H1 (cell line): ENCODE results near the gene TMIGD3. TPM values are rescaled to one million over a fixed set of nuclear protein-coding genes. Genes with fewer than 3 reads are reported as not detected.

ENCODE experiments used
- CTCF ChIA-PET: fragments of 300-600 bp; sonication (Branson Sonifier 250); formaldehyde crosslinking; loops from one replicate; lab custom pipeline; 2021; ENCODE audit not compliant: partially characterized antibody; lab: Charles Lee
- POLR2A ChIA-PET: fragments of 300-600 bp; sonication (Branson Sonifier 250); formaldehyde crosslinking; loops from one replicate; lab custom pipeline; 2021; ENCODE audit warnings: inconsistent platforms; ENCODE audit not compliant: partially characterized antibody; lab: Charles Lee
- DNase-seq, 2 experiments: peaks; one replicate each; pipeline versions ENCODE4 v3.0.0 to v3.0.0-alpha.2; 2010 to 2022; ENCODE audit warnings: low spot score in 2 of 2, low read depth in 1 of 2, mixed read lengths in 1 of 2
- FAIRE-seq: peaks from 2 replicates; lab custom pipeline; 2011; peaks lifted over from hg19 to GRCh38; lab: Jason Lieb, UNC
- H2AFZ ChIP-seq: 2 replicates; pipeline ENCODE4 v1.8.1; 2012; ENCODE audit warnings: low read length, inconsistent platforms
- H2AK5ac ChIP-seq: 2 replicates; pipeline ENCODE4 v1.6.1; 2013; ENCODE audit warnings: low read depth, low read length
- H2BK120ac ChIP-seq: replicated peaks from 2 replicates; pipeline ENCODE3; 2013; ENCODE audit warnings: low read depth, low read length, inconsistent platforms
- H2BK12ac ChIP-seq: 2 replicates; pipeline ENCODE4 v1.6.1; 2013; ENCODE audit warnings: low read depth, low read length
- H2BK15ac ChIP-seq: 2 replicates; pipeline ENCODE4 v1.6.1; 2013; ENCODE audit warnings: low read length
- H2BK20ac ChIP-seq: 2 replicates; pipeline ENCODE4 v1.6.1; 2013; ENCODE audit warnings: low read length
- H2BK5ac ChIP-seq: 2 replicates; pipeline ENCODE4 v1.6.1; 2013; ENCODE audit warnings: low read depth, low read length
- H3K14ac ChIP-seq: 2 replicates; pipeline ENCODE4 v1.6.1; 2013; ENCODE audit warnings: inconsistent platforms; ENCODE audit not compliant: insufficient read length
- H3K18ac ChIP-seq: 2 replicates; pipeline ENCODE4 v1.6.1; 2013; ENCODE audit warnings: low read length; ENCODE audit errors: extremely low read depth
- H3K23ac ChIP-seq: 2 replicates; pipeline ENCODE4 v1.6.1; 2013; ENCODE audit warnings: inconsistent platforms; ENCODE audit not compliant: insufficient read length
- H3K23me2 ChIP-seq: 2 replicates; pipeline ENCODE4 v1.6.1; 2013; ENCODE audit warnings: low read depth, low read length
- H3K27ac ChIP-seq: 2 replicates; pipeline ENCODE4 v1.6.1; 2011; ENCODE audit warnings: low read depth, low read length, inconsistent platforms
- H3K27me3 ChIP-seq, 4 experiments: replicated peaks in 1 of 4; 1 replicate in 1 of 4; 2 replicates in 3 of 4; pipeline versions ENCODE4 v1.6.1 to v1.8.1; 2011 to 2013; ENCODE audit warnings: low read length in 3 of 4, mild to moderate bottlenecking in 3 of 4, inconsistent platforms in 2 of 4, mixed read lengths in 2 of 4, moderate library complexity in 1 of 4; ENCODE audit not compliant: control insufficient read depth in 3 of 4, insufficient read depth in 3 of 4; ENCODE audit errors: extremely low read depth in 1 of 4
- H3K36me3 ChIP-seq, 4 experiments: 2 replicates each; pipeline versions ENCODE4 v1.6.1 to v1.8.1; 2011 to 2013; ENCODE audit warnings: mild to moderate bottlenecking in 4 of 4, low read length in 3 of 4, moderate library complexity in 2 of 4, control low read depth in 1 of 4, inconsistent platforms in 1 of 4; ENCODE audit not compliant: insufficient read depth in 4 of 4, control insufficient read depth in 2 of 4
- H3K4ac ChIP-seq: replicated peaks from 2 replicates; pipeline ENCODE3; 2013; ENCODE audit warnings: low read length, low read depth, mixed read lengths, inconsistent platforms; ENCODE audit not compliant: insufficient read length
- H3K4me1 ChIP-seq, 4 experiments: replicated peaks in 1 of 4; 1 replicate in 1 of 4; 2 replicates in 3 of 4; pipeline versions ENCODE4 v1.6.1 to v1.8.1; 2011 to 2013; ENCODE audit warnings: low read length in 3 of 4, inconsistent platforms in 2 of 4, mixed read lengths in 1 of 4; ENCODE audit not compliant: insufficient read depth in 4 of 4, control insufficient read depth in 3 of 4
- H3K4me2 ChIP-seq, 2 experiments: 2 replicates each; pipeline versions ENCODE4 v1.6.1 to v1.8.1; 2011 to 2013; ENCODE audit warnings: low read depth in 2 of 2, low read length in 2 of 2, control low read depth in 1 of 2, inconsistent platforms in 1 of 2, mild to moderate bottlenecking in 1 of 2; ENCODE audit not compliant: insufficient read depth in 1 of 2
- H3K4me3 ChIP-seq, 4 experiments: fragments of 200-600, 300-600 bp in 1 of 4; sonication (generic), shearing (Covaris generic), sonication (Bioruptor Twin) in 1 of 4; 2 replicates each; pipeline versions ENCODE4 v1.5.1 to v1.8.1; 2011 to 2016; ENCODE audit warnings: low read length in 4 of 4, low read depth in 3 of 4, control low read depth in 2 of 4, inconsistent platforms in 2 of 4, mild to moderate bottlenecking in 2 of 4, mixed read lengths in 1 of 4, moderate library complexity in 1 of 4; ENCODE audit not compliant: insufficient read depth in 2 of 4; ENCODE audit errors: extremely low read depth in 1 of 4
- H3K56ac ChIP-seq: replicated peaks from 2 replicates; pipeline ENCODE3; 2013; ENCODE audit warnings: low read depth, mild to moderate bottlenecking, mixed read lengths, low read length, inconsistent platforms; ENCODE audit not compliant: insufficient read length
- H3K79me1 ChIP-seq: 2 replicates; pipeline ENCODE4 v1.6.1; 2013; ENCODE audit warnings: low read depth, low read length, control low read depth
- H3K79me2 ChIP-seq, 2 experiments: 2 replicates each; pipeline versions ENCODE4 v1.6.1 to v1.8.1; 2012 to 2013; ENCODE audit warnings: low read length in 2 of 2, mild to moderate bottlenecking in 2 of 2, inconsistent platforms in 1 of 2; ENCODE audit not compliant: insufficient read depth in 2 of 2, control insufficient read depth in 1 of 2
- H3K9ac ChIP-seq, 4 experiments: replicated peaks in 1 of 4; 1 replicate in 1 of 4; 2 replicates in 3 of 4; pipeline versions ENCODE4 v1.6.1 to v1.8.1; 2011 to 2013; ENCODE audit warnings: low read depth in 3 of 4, low read length in 3 of 4, control low read depth in 2 of 4, mild to moderate bottlenecking in 2 of 4, moderate library complexity in 2 of 4, inconsistent platforms in 1 of 4; ENCODE audit errors: extremely low read depth in 1 of 4
- H3K9me3 ChIP-seq, 2 experiments: 2 replicates each; pipeline versions ENCODE4 v1.6.1 to v1.8.1; 2012 to 2013; ENCODE audit warnings: mild to moderate bottlenecking in 2 of 2, moderate library complexity in 2 of 2, control low read depth in 1 of 2, inconsistent platforms in 1 of 2, low read depth in 1 of 2, low read length in 1 of 2, mixed read lengths in 1 of 2; ENCODE audit not compliant: insufficient read depth in 2 of 2
- H4K20me1 ChIP-seq, 2 experiments: replicated peaks in 1 of 2; 2 replicates each; pipeline versions ENCODE3 to v1.8.1; 2011 to 2013; ENCODE audit warnings: inconsistent platforms in 2 of 2, low read length in 2 of 2, mild to moderate bottlenecking in 1 of 2; ENCODE audit not compliant: insufficient read depth in 2 of 2, control insufficient read depth in 1 of 2
- H4K5ac ChIP-seq: 2 replicates; pipeline ENCODE4 v1.6.1; 2013; ENCODE audit warnings: low read length, low read depth, mixed read lengths, inconsistent platforms; ENCODE audit not compliant: insufficient read length
- H4K8ac ChIP-seq: 2 replicates; pipeline ENCODE4 v1.8.0; 2013; ENCODE audit warnings: mild to moderate bottlenecking, moderate library complexity, low read length, inconsistent platforms; ENCODE audit not compliant: insufficient read depth; ENCODE audit errors: extremely low read depth
- H4K91ac ChIP-seq: replicated peaks from 2 replicates; pipeline ENCODE3; 2013; ENCODE audit warnings: low read length, mixed read lengths, inconsistent platforms; ENCODE audit not compliant: insufficient read length
- ASH2L ChIP-seq: fragments of 200-600, 300-600 bp; sonication (generic); IDR thresholded peaks from one replicate; pipeline ENCODE4 v1.7.1; 2017; ENCODE audit warnings: low read length
- WGBS, 2 experiments: shearing (Covaris generic) in 1 of 2; methylation state at CpG; one replicate each; pipeline versions ENCODE4 v1.1.6 to v1.1.7; 2013 to 2015; ENCODE audit warnings: low lambda C conversion rate in 2 of 2, mixed read lengths in 2 of 2, inconsistent platforms in 1 of 2, low coverage in 1 of 2, missing lambda C conversion rate in 1 of 2; ENCODE audit not compliant: insufficient replicate concordance in 2 of 2, insufficient coverage in 1 of 2, insufficient read length in 1 of 2; ENCODE audit errors: extremely low coverage in 1 of 2, missing lambda C conversion rate in 1 of 2; 5-methylcytosine and 5-hydroxymethylcytosine counted together
- polyA plus RNA-seq, 7 experiments: library from polyadenylated mRNA; depleted of rRNA in 3 of 7; stranded (reverse) in 5 of 7; unstranded in 2 of 7; fragments of >200 nt in 5 of 7; fragments of 200-250 nt in 2 of 7; gene quantifications; 1 replicate in 5 of 7; 2 replicates in 1 of 7; 4 replicates in 1 of 7; pipeline versions ENCODE4 v1.2.1 to v1.2.3, GENCODE V29; 2011 to 2013; ENCODE audit warnings: missing spikeins in 2 of 7, mixed read lengths in 2 of 7
- total RNA-seq: library from RNA; stranded (reverse); fragmentation: NEBNext Ultra II Directional; extraction: Animal tissue kit (Norgen Biotek cat#: 25700); gene quantifications from 2 replicates; pipeline ENCODE4 v1.2.1, GENCODE V29; 2021

TMIGD3 gene
- total and polyA plus RNA-seq, 2 of the 8 experiments (the other 6 are each of a cell fraction or from before 2014, with no cell fraction given): not detected

GRCh38 chr1:111505641-111506119 lies 2.2 kb upstream of the TMIGD3 start:
- H4K8ac ChIP-seq: no peak overlapping the region
- no peak overlapping the region for H3K4ac ChIP-seq
- H3K14ac ChIP-seq: no peak overlapping the region
- no peaks in the 10 kb centered on the region for H3K9me3 ChIP-seq
- no peaks in the 10 kb centered on the region for H4K20me1 ChIP-seq
- FAIRE-seq (no peak), DNase-seq (no peak)
- H3K4me1 ChIP-seq: peaks cover 0 to 9% (median 3%) of the 10 kb centered on the region in 4 experiments; a peak in 5 of 7 replicates
- no peak overlapping the region for H3K9ac ChIP-seq
- no peaks in the 10 kb centered on the region for H3K79me1 ChIP-seq
- H3K23me2 ChIP-seq: no peaks in the 10 kb centered on the region; the same call in 1 of the 2 replicates
- CTCF ChIA-PET: interaction anchor here (3.6 kb wide), 1 partner anchor 11 kb away, joined by 33 read pairs; no protein-coding TSS in a partner anchor
- no peaks in the 10 kb centered on the region for H3K36me3 ChIP-seq
- H3K79me2 ChIP-seq: no peaks in the 10 kb centered on the region
- no peak overlapping the region for H4K91ac ChIP-seq
- H3K27me3 ChIP-seq: no peaks in the 10 kb centered on the region
- H2BK12ac ChIP-seq: no peak overlapping the region
- H3K4me2 ChIP-seq: no peak overlapping the region
- no peak overlapping the region for H3K18ac ChIP-seq
- no peak overlapping the region for H3K27ac ChIP-seq
- H2BK20ac ChIP-seq: no peak overlapping the region
- H3K23ac ChIP-seq: no peak overlapping the region
- no peak overlapping the region for H3K4me3 ChIP-seq
- no peak for TF ChIP-seq ASH2L
- TF ChIP-seq, all 59 proteins: peak for 0
- no peak overlapping the region for H2AFZ ChIP-seq
- 92% methylated on average over 6 of the region's 6 CpGs; no CpG with 5 or more reads in 1 of the 2 experiments for WGBS, 2 experiments
- POLR2A ChIA-PET: no interaction called here
- H3K56ac ChIP-seq: no peak overlapping the region
- H2AK5ac ChIP-seq: no peak overlapping the region
- no peak overlapping the region for H2BK120ac ChIP-seq
- H2BK15ac ChIP-seq: no peak overlapping the region; the same call in 1 of the 2 replicates
- no peak overlapping the region for H2BK5ac ChIP-seq
- H4K5ac ChIP-seq: no peak overlapping the region
